ENCODE results near the gene THUMPD2. TPM values are rescaled to one million over a fixed set of nuclear protein-coding genes. Genes with fewer than 3 reads are reported as not detected.

Gene THUMPD2
- total RNA-seq, 1 experiment from 2014 or later: 19.5 TPM

DNA sequence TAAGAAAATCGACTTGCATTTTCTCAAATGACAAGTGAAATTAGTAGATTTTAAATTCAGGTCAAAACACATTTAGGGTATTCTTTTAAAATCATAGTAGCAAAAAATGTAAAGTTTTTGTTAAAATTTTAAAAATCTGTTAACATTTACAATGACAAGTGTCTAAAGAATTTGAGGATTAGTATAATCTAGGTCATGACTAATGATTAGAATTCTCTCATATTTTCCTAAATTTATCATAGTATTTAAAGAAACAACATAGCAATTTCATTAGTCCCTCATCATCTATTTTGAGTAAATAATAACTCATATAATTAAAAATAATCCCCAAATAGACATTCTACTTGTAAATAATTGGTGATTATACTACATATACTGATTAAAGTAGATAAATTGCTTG is 23.6 kb downstream of the THUMPD2 start:
- H4K5ac ChIP-seq (ENCODE audit: insufficient read length, low read depth, low read length): no peak overlapping the region
- H3K79me1 ChIP-seq (ENCODE audit: insufficient read depth, low read depth, low read length, poor library complexity, severe bottlenecking): no peaks in the 10 kb centered on the region
- Mint-ChIP-seq H3K4me3 (no peak overlapping the region), H3K27ac (no peak overlapping the region), H3K9me3 (no peaks in the 10 kb centered on the region), H3K36me3 (ENCODE audit: insufficient read depth in 1 of 3, low read depth in 3 of 3) (peaks cover 29 to 63% (median 60%) of the 10 kb centered on the region in 3 experiments), H3K27me3 (ENCODE audit: low read depth) (no peaks in the 10 kb centered on the region), H3K4me1 (peaks cover 0 to 4% of the 10 kb centered on the region in 2 experiments; a peak in 1 of 4 replicates)
- H4K91ac ChIP-seq (ENCODE audit: insufficient read length, low read depth, low read length): no peak overlapping the region
- no peak overlapping the region for H3K14ac ChIP-seq (ENCODE audit: insufficient read depth, low read length)
- no peak for TF ChIP-seq CTCF (conservative IDR thresholded peaks at IDR 0.05)
- H4K8ac ChIP-seq (replicated peaks; ENCODE audit: insufficient read length, low read depth, low read length): no peak overlapping the region
- no peak for DNase-seq
- no peak overlapping the region for H2BK20ac ChIP-seq (ENCODE audit: low read depth, low read length, poor library complexity, severe bottlenecking)
- no peak overlapping the region for H3K4me2 ChIP-seq (ENCODE audit: insufficient read depth, insufficient read length, low read length)
- no peaks in the 10 kb centered on the region for H3K9me3 ChIP-seq (ENCODE audit: control insufficient read depth, low read depth, low read length)
- no peak overlapping the region for H2BK120ac ChIP-seq (ENCODE audit: low read depth, low read length, poor library complexity, severe bottlenecking)
- H3K23me2 ChIP-seq (ENCODE audit: insufficient read length, low read depth, low read length, poor library complexity, severe bottlenecking): no peaks in the 10 kb centered on the region
- no peaks in the 10 kb centered on the region for H3K79me2 ChIP-seq (ENCODE audit: insufficient read depth, low read length)
- no peaks in the 10 kb centered on the region for H4K20me1 ChIP-seq (ENCODE audit: control insufficient read depth, insufficient read depth, insufficient read length)
- H3K4ac ChIP-seq (ENCODE audit: low read depth, low read length): no peak overlapping the region
- no peak overlapping the region for H3K18ac ChIP-seq (ENCODE audit: insufficient read length, low read depth, low read length)
- H3K23ac ChIP-seq (ENCODE audit: insufficient read length, low read depth, low read length): no peak overlapping the region
- H3K56ac ChIP-seq (ENCODE audit: insufficient read length, low read depth, low read length): no peak overlapping the region
- no peak overlapping the region for H2BK15ac ChIP-seq (ENCODE audit: low read depth, low read length)
- no peak overlapping the region for H3K9ac ChIP-seq (ENCODE audit: extremely low read depth, insufficient read length, low read length)
- no peak overlapping the region for H2BK12ac ChIP-seq (ENCODE audit: insufficient read length, low read depth, low read length)
- no peak overlapping the region for H3K27ac ChIP-seq (ENCODE audit: insufficient read length, low read depth, low read length)
- no peak overlapping the region for H2AFZ ChIP-seq (ENCODE audit: low read length)
- H3K4me1 ChIP-seq (ENCODE audit: insufficient read depth, low read length): no peaks in the 10 kb centered on the region
- no peak overlapping the region for H2BK5ac ChIP-seq (ENCODE audit: insufficient read length, low read length)
- H2AK5ac ChIP-seq (ENCODE audit: insufficient read length, low read length): no peak overlapping the region
- no peaks in the 10 kb centered on the region for H3K27me3 ChIP-seq (ENCODE audit: insufficient read depth, low read length)
- no CpG with 5 or more reads among the region's 1 CpG for WGBS (ENCODE audit: extremely low coverage, insufficient read length, low lambda C conversion rate)
- no peak overlapping the region for H3T11ph ChIP-seq (ENCODE audit: low read length)

Data from H9 (cell line).